Esophagus muscularis mucosa (tissue), 3 donors: Measurements from ENCODE around the gene HADHA.

Experiments
- CTCF ChIP-seq, 3 experiments: fragments of 200-600 bp in 2 of 3; fragments of 450-650 bp in 1 of 3; sonication (generic) in 2 of 3; IDR thresholded peaks; one replicate each; pipeline ENCODE4 v1.5.1; 2017 to 2019; ENCODE audit warnings: antibody characterized with exemption in 3 of 3, mild to moderate bottlenecking in 2 of 3, moderate library complexity in 1 of 3
- EP300 ChIP-seq: sonication (generic); formaldehyde crosslinking; IDR thresholded peaks from one replicate; pipeline ENCODE4 v1.6.1; 2017; ENCODE audit warnings: antibody characterized with exemption

- TF ChIP-seq EP300 (no peak), CTCF (IDR thresholded peaks at IDR 0.05) (no peak)
Observed at GRCh38 chr2:26185304-26185928, 59.0 kb downstream of the HADHA start.
